Measurements from ENCODE around the gene IRAK1.

DNA sequence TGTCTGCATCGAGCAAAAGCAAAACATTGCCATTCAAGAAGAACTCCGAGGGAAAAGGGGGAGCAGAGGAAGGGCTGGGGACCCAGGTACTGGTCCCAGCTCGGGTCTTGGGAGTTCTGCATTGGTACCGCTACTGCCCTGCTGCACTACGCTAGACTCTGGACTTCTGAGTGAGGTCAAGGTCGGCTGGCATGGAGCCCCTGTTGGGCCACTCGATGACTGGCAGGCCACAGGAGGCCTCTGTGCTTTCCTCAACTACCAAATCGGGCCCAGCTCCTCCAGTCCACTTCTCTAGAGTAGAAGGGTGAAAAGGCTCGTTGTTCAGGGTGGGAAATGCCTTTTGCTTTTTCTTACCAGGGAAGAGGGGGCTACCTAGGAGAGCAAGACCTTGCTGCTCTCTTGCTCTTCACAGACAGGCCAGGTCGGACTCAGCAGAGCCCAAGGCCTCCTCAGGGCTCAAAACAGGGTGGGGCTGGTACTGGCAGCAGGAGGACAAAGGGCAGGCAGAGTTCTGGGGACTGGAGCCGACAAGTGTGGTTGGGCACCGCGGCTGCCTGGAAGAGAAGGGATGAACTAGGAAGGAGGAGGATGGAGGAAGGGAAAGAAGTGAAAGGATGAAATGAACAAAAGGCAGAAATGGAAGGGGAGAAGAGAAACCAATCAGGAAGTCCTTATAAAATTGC is 8.9 kb upstream of the IRAK1 start:
- TF ChIP-seq, protein P1, sequence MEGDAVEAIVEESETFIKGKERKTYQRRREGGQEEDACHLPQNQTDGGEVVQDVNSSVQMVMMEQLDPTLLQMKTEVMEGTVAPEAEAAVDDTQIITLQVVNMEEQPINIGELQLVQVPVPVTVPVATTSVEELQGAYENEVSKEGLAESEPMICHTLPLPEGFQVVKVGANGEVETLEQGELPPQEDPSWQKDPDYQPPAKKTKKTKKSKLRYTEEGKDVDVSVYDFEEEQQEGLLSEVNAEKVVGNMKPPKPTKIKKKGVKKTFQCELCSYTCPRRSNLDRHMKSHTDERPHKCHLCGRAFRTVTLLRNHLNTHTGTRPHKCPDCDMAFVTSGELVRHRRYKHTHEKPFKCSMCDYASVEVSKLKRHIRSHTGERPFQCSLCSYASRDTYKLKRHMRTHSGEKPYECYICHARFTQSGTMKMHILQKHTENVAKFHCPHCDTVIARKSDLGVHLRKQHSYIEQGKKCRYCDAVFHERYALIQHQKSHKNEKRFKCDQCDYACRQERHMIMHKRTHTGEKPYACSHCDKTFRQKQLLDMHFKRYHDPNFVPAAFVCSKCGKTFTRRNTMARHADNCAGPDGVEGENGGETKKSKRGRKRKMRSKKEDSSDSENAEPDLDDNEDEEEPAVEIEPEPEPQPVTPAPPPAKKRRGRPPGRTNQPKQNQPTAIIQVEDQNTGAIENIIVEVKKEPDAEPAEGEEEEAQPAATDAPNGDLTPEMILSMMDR (IDR thresholded peaks at IDR 0.05), result no peak
- TF ChIP-seq POLR2A (IDR thresholded peaks at IDR 0.05), result no peak

Measured in heart left ventricle (tissue), 13 donors.